Measurements from ENCODE around the gene ASPSCR1. TPM values are rescaled to one million over a fixed set of nuclear protein-coding genes. Genes with fewer than 3 reads are reported as not detected.

The ASPSCR1 gene
- polyA plus RNA-seq, 1 experiment = 15.4 TPM

DNA sequence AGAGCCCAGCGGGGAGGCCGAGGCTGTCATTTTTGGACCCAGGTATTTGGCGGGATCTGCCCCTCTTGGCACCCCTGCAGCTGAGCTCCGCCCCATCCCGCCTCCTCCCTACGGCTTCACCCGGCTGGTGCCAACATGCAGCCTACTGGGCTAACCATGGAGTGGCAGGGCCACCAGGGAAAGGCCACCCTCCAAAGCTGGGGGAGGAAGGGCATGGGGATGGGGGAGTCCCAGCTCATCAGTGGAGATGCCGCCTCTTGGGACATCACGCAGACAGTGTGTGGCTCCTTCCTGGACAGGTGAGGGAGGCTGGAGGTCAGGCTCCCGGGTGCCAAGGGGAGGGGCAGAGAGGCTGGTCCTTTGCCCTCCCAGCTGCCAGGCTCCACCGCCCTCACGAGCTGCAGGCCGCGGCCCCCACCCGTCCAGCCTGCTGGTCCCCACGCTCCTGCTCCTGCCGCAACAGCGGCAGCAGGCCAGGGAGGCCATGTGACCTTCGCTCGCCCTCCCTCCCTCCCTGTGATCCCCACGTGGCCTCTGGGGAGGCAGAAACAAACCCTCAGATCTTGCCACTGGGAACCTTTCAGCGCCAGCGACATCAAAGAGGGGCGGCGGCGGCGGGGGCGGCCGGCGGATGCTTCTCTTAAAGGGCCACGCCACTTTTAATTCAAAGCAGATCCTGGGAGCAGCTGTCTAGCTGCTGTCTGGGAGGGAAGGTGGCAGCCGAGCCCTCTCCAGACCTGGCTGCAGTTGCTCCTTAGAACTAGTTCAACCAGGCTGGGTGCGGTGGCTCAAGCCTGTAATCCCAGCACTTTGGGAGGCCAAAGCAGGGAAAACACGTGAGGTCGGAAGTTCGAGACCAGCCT lies 9.7 kb upstream of the ASPSCR1 start:
- POLR2A ChIA-PET = no interaction called here

DNA sequence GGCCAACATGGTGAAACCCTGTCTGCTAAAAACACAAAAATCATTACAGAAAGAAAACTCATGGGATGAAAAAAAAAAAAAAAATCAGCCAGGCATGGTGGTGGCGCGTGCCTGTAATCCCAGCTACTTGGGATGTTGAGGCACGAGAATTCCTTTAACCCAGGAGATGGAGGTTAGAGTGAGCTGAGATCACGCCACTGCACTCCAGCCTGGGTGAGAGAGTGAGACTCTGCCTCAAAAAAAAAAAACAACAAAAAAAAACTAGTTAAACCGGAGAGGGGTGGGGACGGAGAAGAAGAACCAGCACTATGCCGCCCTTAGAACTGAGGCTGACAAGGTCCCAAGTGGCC lies 9.1 kb upstream of the ASPSCR1 start:
- TF ChIP-seq, protein P1, sequence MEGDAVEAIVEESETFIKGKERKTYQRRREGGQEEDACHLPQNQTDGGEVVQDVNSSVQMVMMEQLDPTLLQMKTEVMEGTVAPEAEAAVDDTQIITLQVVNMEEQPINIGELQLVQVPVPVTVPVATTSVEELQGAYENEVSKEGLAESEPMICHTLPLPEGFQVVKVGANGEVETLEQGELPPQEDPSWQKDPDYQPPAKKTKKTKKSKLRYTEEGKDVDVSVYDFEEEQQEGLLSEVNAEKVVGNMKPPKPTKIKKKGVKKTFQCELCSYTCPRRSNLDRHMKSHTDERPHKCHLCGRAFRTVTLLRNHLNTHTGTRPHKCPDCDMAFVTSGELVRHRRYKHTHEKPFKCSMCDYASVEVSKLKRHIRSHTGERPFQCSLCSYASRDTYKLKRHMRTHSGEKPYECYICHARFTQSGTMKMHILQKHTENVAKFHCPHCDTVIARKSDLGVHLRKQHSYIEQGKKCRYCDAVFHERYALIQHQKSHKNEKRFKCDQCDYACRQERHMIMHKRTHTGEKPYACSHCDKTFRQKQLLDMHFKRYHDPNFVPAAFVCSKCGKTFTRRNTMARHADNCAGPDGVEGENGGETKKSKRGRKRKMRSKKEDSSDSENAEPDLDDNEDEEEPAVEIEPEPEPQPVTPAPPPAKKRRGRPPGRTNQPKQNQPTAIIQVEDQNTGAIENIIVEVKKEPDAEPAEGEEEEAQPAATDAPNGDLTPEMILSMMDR (IDR thresholded peaks at IDR 0.05; ENCODE audit: insufficient read depth, low read depth, low read length) = no peak
- POLR2A ChIA-PET = no interaction called here
- H3K27me3 ChIP-seq (ENCODE audit: control insufficient read depth, insufficient read depth, low read length) = 0 out of 2 replicates have a peak, but pooled peaks cover 2% of the 10 kb centered on the region
- H3K36me3 ChIP-seq (ENCODE audit: control insufficient read depth, insufficient read depth, low read length) = no peaks in the 10 kb centered on the region
- no peak overlapping the region for H3K4me3 ChIP-seq (ENCODE audit: low read depth, low read length)
- DNase-seq (ENCODE audit: low read depth) = no peak
- CTCF ChIA-PET = interaction anchor here (2.7 to 4.1 kb wide), 2 partner anchors 8 to 53 kb away, joined by 18 to 31 read pairs; partner anchors contain the start of genes CENPX and LRRC45

More for the DNA sequence above, 9.7 kb upstream of the ASPSCR1 start:
- DNase-seq (ENCODE audit: low read depth) = peak; percentile 11
- CTCF ChIA-PET = interaction anchor here (1.4 to 4.1 kb wide), 3 partner anchors 8 to 70 kb away, joined by 4 to 31 read pairs (median 18); partner anchors contain the start of genes CENPX, DCXR and LRRC45
- Histone ChIP-seq H3K27me3 (ENCODE audit: control insufficient read depth, insufficient read depth, low read length) (peaks cover 4% of the 10 kb centered on the region), H3K36me3 (ENCODE audit: control insufficient read depth, insufficient read depth, low read length) (no peaks in the 10 kb centered on the region), H3K4me3 (ENCODE audit: low read depth, low read length) (no peak overlapping the region)
- TF ChIP-seq, protein P1 (IDR thresholded peaks at IDR 0.05; ENCODE audit: insufficient read depth, low read depth, low read length) = no peak

- H3K4me3 ChIP-seq (ENCODE audit: low read depth, low read length) = no peak overlapping the region
- DNase-seq (ENCODE audit: low read depth) = no peak
- TF ChIP-seq, protein P1 (IDR thresholded peaks at IDR 0.05; ENCODE audit: insufficient read depth, low read depth, low read length) = no peak
- POLR2A ChIA-PET = no interaction called here
- CTCF ChIA-PET = interaction anchor here (2.7 kb wide), 1 partner anchor 9 kb away, joined by 18 read pairs; no protein-coding TSS in a partner anchor
- no peaks in the 10 kb centered on the region for H3K27me3 ChIP-seq (ENCODE audit: control insufficient read depth, insufficient read depth, low read length)
- no peaks in the 10 kb centered on the region for H3K36me3 ChIP-seq (ENCODE audit: control insufficient read depth, insufficient read depth, low read length)
These were observed 8.3 kb upstream of the ASPSCR1 start for GRCh38 chr17:81968850-81969812.

GRCh38 chr17:81973432-81973831 lies 4.0 kb upstream of the ASPSCR1 start:
- Histone ChIP-seq H3K36me3 (ENCODE audit: control insufficient read depth, insufficient read depth, low read length) (no peaks in the 10 kb centered on the region), H3K27me3 (ENCODE audit: control insufficient read depth, insufficient read depth, low read length) (no peaks in the 10 kb centered on the region), H3K4me3 (ENCODE audit: low read depth, low read length) (no peak overlapping the region)
- DNase-seq (ENCODE audit: low read depth) = no peak
- TF ChIP-seq, protein P1 (IDR thresholded peaks at IDR 0.05; ENCODE audit: insufficient read depth, low read depth, low read length) = no peak
- CTCF ChIA-PET = no interaction called here
- POLR2A ChIA-PET = no interaction called here
